Measurements from ENCODE around the gene RRP9. TPM values are rescaled to one million over a fixed set of nuclear protein-coding genes. Genes with fewer than 3 reads are reported as not detected.

RRP9 gene
- total and polyA plus RNA-seq, 10 of the 15 experiments (the other 5 are each of a cell fraction or from before 2014, with no cell fraction given): 4.7 to 91.5 (median 41.7) TPM

- Histone ChIP-seq H3K27me3 (replicated peaks in 1 of 2; ENCODE audit: control insufficient read depth in 2 of 2, insufficient read depth in 2 of 2, low read length in 1 of 2) (peaks cover 0 to 5% of the 10 kb centered on the region in 2 experiments; a peak in 3 of 4 replicates), H3K27ac (ENCODE audit: control insufficient read depth, insufficient read depth) (no peak overlapping the region), H3K79me2 (ENCODE audit: control insufficient read depth, insufficient read depth, low read length) (no peaks in the 10 kb centered on the region), H3K4me1 (ENCODE audit: control insufficient read depth, insufficient read depth, low read length) (no peaks in the 10 kb centered on the region), H3K4me3 (no peak overlapping the region), H3K4me2 (ENCODE audit: control insufficient read depth, insufficient read depth) (no peak overlapping the region), H3K9me3 (replicated peaks; ENCODE audit: control insufficient read depth, insufficient read depth, low read length) (no peaks in the 10 kb centered on the region), H4K20me1 (ENCODE audit: control insufficient read depth, insufficient read depth) (no peaks in the 10 kb centered on the region), H2AFZ (ENCODE audit: control insufficient read depth, low read depth, low read length) (no peak overlapping the region), H3K9ac (ENCODE audit: control insufficient read depth, insufficient read depth, low read length) (no peak overlapping the region), H3K36me3 (ENCODE audit: control insufficient read depth in 2 of 2, insufficient read depth in 2 of 2, low read length in 1 of 2) (no peaks in the 10 kb centered on the region)
- in situ Hi-C loops (cut with MboI): no loop called here
- RAD21 ChIA-PET (ENCODE audit: unreplicated experiment): no interaction called here
- ATAC-seq (no peak), DNase-seq (ENCODE audit: low read depth, low spot score) (no peak), FAIRE-seq (no peak)
- WGBS (ENCODE audit: insufficient coverage, insufficient replicate concordance, low lambda C conversion rate, missing lambda C conversion rate): 73% methylated on average over 18 of the region's 20 CpGs
- BruUV-seq (replicated peaks): no TSS peak
- CTCF ChIA-PET: no interaction called here
- SMC1A ChIA-PET (ENCODE audit: uncharacterized antibody, unreplicated experiment): no interaction called here
- no peak for TF ChIP-seq CHD2 (IDR thresholded peaks at IDR 0.05; ENCODE audit: borderline replicate concordance, low read depth, low read length)
- no peak for TF ChIP-seq TARDBP (IDR thresholded peaks at IDR 0.05; ENCODE audit: borderline replicate concordance)
- TF ChIP-seq SPI1 (IDR thresholded peaks at IDR 0.05; ENCODE audit: borderline replicate concordance, insufficient read depth, low read depth, low read length): no peak
- POLR2A ChIA-PET: interaction anchor here (0.6 kb wide), 2 partner anchors 23 to 56 kb away, joined by 4 to 7 read pairs; no protein-coding TSS in a partner anchor
- intact Hi-C loops (cut with micrococcal nuclease; ENCODE audit: unreplicated experiment): no loop called here
Observed at GRCh38 chr3:51958603-51959521, 17.2 kb upstream of the RRP9 start.

DNA sequence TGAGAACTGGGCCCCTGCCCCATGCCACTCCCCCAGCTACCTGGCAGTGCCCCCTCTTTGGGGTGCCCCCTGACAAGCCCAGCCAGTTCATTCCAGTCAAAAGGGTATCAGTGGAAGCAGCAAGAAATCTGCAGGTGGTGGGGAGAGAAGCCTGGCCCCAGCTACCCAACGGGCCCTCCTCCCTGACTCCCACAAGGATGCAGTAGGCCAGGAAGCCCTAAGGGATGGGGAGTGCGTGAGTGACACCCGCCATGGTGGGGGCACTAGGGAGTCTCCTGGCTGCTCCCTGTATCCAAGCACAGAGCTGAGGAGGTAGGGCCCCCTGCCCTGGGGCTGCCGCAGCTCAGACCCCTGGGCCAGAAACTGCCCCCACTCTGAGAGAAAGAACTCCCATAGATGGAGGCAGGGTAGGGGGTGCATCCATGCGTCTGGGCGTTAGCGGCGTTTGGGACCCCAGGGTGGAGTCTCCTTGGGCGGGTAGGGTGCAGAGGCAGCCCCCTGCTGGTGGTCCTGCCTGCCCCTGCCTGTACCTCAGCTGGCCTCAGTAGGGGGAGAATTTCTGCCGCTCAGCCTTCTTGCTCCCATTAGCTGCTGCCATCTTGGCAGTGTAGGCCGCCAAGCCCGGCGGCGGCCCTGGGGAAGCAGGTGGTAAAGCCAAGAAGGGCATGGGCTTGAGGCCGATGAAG is 16.0 kb upstream of the RRP9 start:
- Histone ChIP-seq H2AFZ (ENCODE audit: control insufficient read depth, low read depth, low read length) (no peak overlapping the region), H3K9ac (ENCODE audit: control insufficient read depth, insufficient read depth, low read length) (no peak overlapping the region), H3K27me3 (replicated peaks in 1 of 2; ENCODE audit: control insufficient read depth in 2 of 2, insufficient read depth in 2 of 2, low read length in 1 of 2) (peaks cover 0 to 8% of the 10 kb centered on the region in 2 experiments; a peak in 3 of 4 replicates), H3K4me3 (no peak overlapping the region), H3K4me1 (ENCODE audit: control insufficient read depth, insufficient read depth, low read length) (no peaks in the 10 kb centered on the region), H3K4me2 (ENCODE audit: control insufficient read depth, insufficient read depth) (no peak overlapping the region), H4K20me1 (ENCODE audit: control insufficient read depth, insufficient read depth) (no peaks in the 10 kb centered on the region), H3K36me3 (ENCODE audit: control insufficient read depth in 2 of 2, insufficient read depth in 2 of 2, low read length in 1 of 2) (no peaks in the 10 kb centered on the region), H3K79me2 (ENCODE audit: control insufficient read depth, insufficient read depth, low read length) (no peaks in the 10 kb centered on the region), H3K9me3 (replicated peaks; ENCODE audit: control insufficient read depth, insufficient read depth, low read length) (no peaks in the 10 kb centered on the region), H3K27ac (ENCODE audit: control insufficient read depth, insufficient read depth) (no peak overlapping the region)
- in situ Hi-C loops (cut with MboI) (no loop called here), intact Hi-C loops (cut with micrococcal nuclease; ENCODE audit: unreplicated experiment) (no loop called here)
- ChIA-PET SMC1A (ENCODE audit: uncharacterized antibody, unreplicated experiment) (no interaction called here), POLR2A (no interaction called here), CTCF (no interaction called here), RAD21 (ENCODE audit: unreplicated experiment) (no interaction called here)
- DNase-seq (ENCODE audit: low read depth, low spot score): no peak
- ATAC-seq: no peak
- no TSS peak for BruUV-seq (replicated peaks)
- WGBS (ENCODE audit: insufficient coverage, insufficient replicate concordance, low lambda C conversion rate, missing lambda C conversion rate): 80% methylated on average over 15 of the region's 15 CpGs
- no peak for FAIRE-seq
- TF ChIP-seq FOS (IDR thresholded peaks at IDR 0.05; ENCODE audit: borderline replicate concordance, extremely low read depth, insufficient read length): no peak
- no peak for TF ChIP-seq MTA2 (IDR thresholded peaks at IDR 0.05; ENCODE audit: low read depth)
- no peak for TF ChIP-seq NFYB (IDR thresholded peaks at IDR 0.05; ENCODE audit: insufficient read depth, low read depth, low read length)
- TF ChIP-seq, protein P1, sequence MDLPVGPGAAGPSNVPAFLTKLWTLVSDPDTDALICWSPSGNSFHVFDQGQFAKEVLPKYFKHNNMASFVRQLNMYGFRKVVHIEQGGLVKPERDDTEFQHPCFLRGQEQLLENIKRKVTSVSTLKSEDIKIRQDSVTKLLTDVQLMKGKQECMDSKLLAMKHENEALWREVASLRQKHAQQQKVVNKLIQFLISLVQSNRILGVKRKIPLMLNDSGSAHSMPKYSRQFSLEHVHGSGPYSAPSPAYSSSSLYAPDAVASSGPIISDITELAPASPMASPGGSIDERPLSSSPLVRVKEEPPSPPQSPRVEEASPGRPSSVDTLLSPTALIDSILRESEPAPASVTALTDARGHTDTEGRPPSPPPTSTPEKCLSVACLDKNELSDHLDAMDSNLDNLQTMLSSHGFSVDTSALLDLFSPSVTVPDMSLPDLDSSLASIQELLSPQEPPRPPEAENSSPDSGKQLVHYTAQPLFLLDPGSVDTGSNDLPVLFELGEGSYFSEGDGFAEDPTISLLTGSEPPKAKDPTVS (IDR thresholded peaks at IDR 0.05; ENCODE audit: low read depth, low read length): no peak
- no peak for TF ChIP-seq ZNF592 (IDR thresholded peaks at IDR 0.05)
- no peak for TF ChIP-seq KDM1A (IDR thresholded peaks at IDR 0.05; ENCODE audit: borderline replicate concordance)
